H1 (cell line): ENCODE results near the gene RAB3A. TPM values are rescaled to one million over a fixed set of nuclear protein-coding genes. Genes with fewer than 3 reads are reported as not detected.

Source experiments
- BCL11A ChIP-seq, 2 experiments: IDR thresholded peaks; one replicate each; pipeline ENCODE4 v1.6.1; 2011; ENCODE audit warnings: low read depth in 2 of 2, low read length in 2 of 2, mild to moderate bottlenecking in 2 of 2
- CHD7 ChIP-seq: fragments of 300-600 bp; sonication (generic); IDR thresholded peaks from 2 replicates; pipeline ENCODE4 v1.7.1; 2012; ENCODE audit warnings: low read length, moderate library complexity, mild to moderate bottlenecking, inconsistent platforms; ENCODE audit not compliant: insufficient replicate concordance
- CTCF ChIP-seq, 3 experiments: IDR thresholded peaks; 1 replicate in 2 of 3; 2 replicates in 1 of 3; pipeline versions ENCODE4 v1.5.1 to v1.6.1; 2011; ENCODE audit warnings: low read length in 3 of 3, mild to moderate bottlenecking in 3 of 3, inconsistent platforms in 2 of 3, low read depth in 1 of 3, moderate library complexity in 1 of 3; ENCODE audit not compliant: insufficient read depth in 1 of 3; ENCODE audit errors: control extremely low read depth in 1 of 3
- EP300 ChIP-seq, 2 experiments: IDR thresholded peaks; 1 replicate in 1 of 2; 2 replicates in 1 of 2; pipeline ENCODE4 v1.6.1; 2011 to 2012; ENCODE audit warnings: low read depth in 2 of 2, low read length in 2 of 2, mild to moderate bottlenecking in 2 of 2, borderline replicate concordance in 1 of 2, inconsistent platforms in 1 of 2, moderate library complexity in 1 of 2
- HDAC2 ChIP-seq, 2 experiments: fragments of 300-600 bp in 1 of 2; sonication (generic) in 1 of 2; IDR thresholded peaks; 2 replicates each; pipeline ENCODE4 v1.6.1; 2011 to 2012; ENCODE audit warnings: low read depth in 2 of 2, low read length in 2 of 2, mild to moderate bottlenecking in 2 of 2, moderate library complexity in 2 of 2, borderline replicate concordance in 1 of 2, inconsistent platforms in 1 of 2
- RNF2 ChIP-seq: fragments of 200-900, 300-1000 bp; sonication (generic); IDR thresholded peaks from 2 replicates; pipeline ENCODE4 v1.7.1; 2016; ENCODE audit warnings: borderline replicate concordance, low read depth, mild to moderate bottlenecking, antibody characterized with exemption, low read length; ENCODE audit not compliant: poor library complexity, severe bottlenecking; ENCODE audit errors: missing control alignments
- ZNF274 ChIP-seq: IDR thresholded peaks from 2 replicates; pipeline ENCODE4 v1.7.0; 2012; ENCODE audit warnings: low read length, borderline replicate concordance; ENCODE audit errors: extremely low read depth
- polyA plus RNA-seq, 7 experiments: library from polyadenylated mRNA; depleted of rRNA in 3 of 7; stranded (reverse) in 5 of 7; unstranded in 2 of 7; fragments of >200 nt in 5 of 7; fragments of 200-250 nt in 2 of 7; gene quantifications; 1 replicate in 5 of 7; 2 replicates in 1 of 7; 4 replicates in 1 of 7; pipeline versions ENCODE4 v1.2.1 to v1.2.3, GENCODE V29; 2011 to 2013; ENCODE audit warnings: missing spikeins in 2 of 7, mixed read lengths in 2 of 7
- total RNA-seq: library from RNA; stranded (reverse); fragmentation: NEBNext Ultra II Directional; extraction: Animal tissue kit (Norgen Biotek cat#: 25700); gene quantifications from 2 replicates; pipeline ENCODE4 v1.2.1, GENCODE V29; 2021

RAB3A gene
- total and polyA plus RNA-seq, 2 of the 8 experiments (the other 6 are each of a cell fraction or from before 2014, with no cell fraction given): 13.6 to 14.2 TPM

- TF ChIP-seq CHD7 (no peak), RNF2 (no peak), BCL11A (IDR thresholded peaks at IDR 0.05; ENCODE audit: low read depth in 2 of 2, low read length in 2 of 2) (no peak), HDAC2 (IDR thresholded peaks at IDR 0.05; ENCODE audit: borderline replicate concordance in 1 of 2, low read depth in 2 of 2, low read length in 2 of 2) (no peak), ZNF274 (no peak), EP300 (IDR thresholded peaks at IDR 0.05; ENCODE audit: borderline replicate concordance in 1 of 2, low read depth in 2 of 2, low read length in 2 of 2) (no peak), CTCF (IDR thresholded peaks at IDR 0.05; ENCODE audit: control extremely low read depth in 1 of 3, insufficient read depth in 1 of 3, low read depth in 1 of 3, low read length in 3 of 3) (no peak)
Observed at GRCh38 chr19:18191640-18192062, 12.2 kb downstream of the RAB3A start (continued).
